HepG2 (cell line): Measurements from ENCODE around the gene GATAD2B. TPM values are rescaled to one million over a fixed set of nuclear protein-coding genes. Genes with fewer than 3 reads are reported as not detected.

ENCODE experiments used
- GATA4 ChIP-seq: sonication (generic); IDR thresholded peaks from 2 replicates; pipeline ENCODE4 v1.6.1; 2016; ENCODE audit warnings: antibody characterized with exemption, low read depth, borderline replicate concordance
- PHF8 ChIP-seq: sonication (generic); formaldehyde crosslinking; IDR thresholded peaks from 2 replicates; pipeline ENCODE4 v1.5.0; 2020; ENCODE audit warnings: missing genetic modification reagents
- TAF1 ChIP-seq: sonication (generic); formaldehyde crosslinking; IDR thresholded peaks from 2 replicates; pipeline ENCODE4 v1.4.0; 2020; ENCODE audit warnings: missing genetic modification reagents
- TSC22D2 ChIP-seq: sonication (generic); formaldehyde crosslinking; IDR thresholded peaks from 2 replicates; pipeline ENCODE4 v1.5.1; 2020; ENCODE audit warnings: missing genetic modification reagents, mild to moderate bottlenecking, borderline replicate concordance
- ZFYVE20 ChIP-seq: sonication (generic); formaldehyde crosslinking; IDR thresholded peaks from 2 replicates; pipeline ENCODE4 v1.8.0; 2023; ENCODE audit warnings: low read depth, mild to moderate bottlenecking, moderate library complexity, missing genetic modification reagents, borderline replicate concordance
- ZNF101 ChIP-seq: sonication (generic); formaldehyde crosslinking; IDR thresholded peaks from 2 replicates; pipeline ENCODE4 v1.4.0; 2020; ENCODE audit warnings: mild to moderate bottlenecking, low read depth, missing genetic modification reagents, borderline replicate concordance
- ZNF264 ChIP-seq: sonication (generic); formaldehyde crosslinking; IDR thresholded peaks from 2 replicates; pipeline ENCODE4 v1.4.0; 2020; ENCODE audit warnings: missing genetic modification reagents
- ZNF530 ChIP-seq: sonication (generic); formaldehyde crosslinking; IDR thresholded peaks from 2 replicates; pipeline ENCODE4 v1.5.0; 2020; ENCODE audit warnings: low read depth, mild to moderate bottlenecking, missing genetic modification reagents
- polyA plus RNA-seq, 8 experiments: library from polyadenylated mRNA; depleted of rRNA in 3 of 8; stranded (reverse) in 7 of 8; unstranded in 1 of 8; fragments of >200 nt; fragmentation: Illumina TruSeq in 4 of 8; extraction: Trizol in 4 of 8; gene quantifications; 2 replicates each; pipeline versions ENCODE4 v1.2.1 to v1.2.3, GENCODE V29; 2011 to 2016; ENCODE audit warnings: low read depth in 4 of 8, missing spikeins in 1 of 8, mixed read lengths in 1 of 8; ENCODE audit not compliant: insufficient read depth in 1 of 8
- total RNA-seq, 5 experiments: library from RNA; depleted of rRNA; stranded (reverse); fragments of >200 nt; fragmentation: Illumina TruSeq; extraction: Trizol; gene quantifications; 2 replicates each; pipeline ENCODE4 v1.2.3, GENCODE V29; 2016; ENCODE audit warnings: low read depth in 1 of 5
- TF ChIP-seq, protein P1 (sequence below): sonication (generic); formaldehyde crosslinking; IDR thresholded peaks from 2 replicates; pipeline ENCODE4 v1.4.0; 2020; ENCODE audit warnings: missing genetic modification reagents, borderline replicate concordance
- TF ChIP-seq, protein P2 (sequence below): sonication (generic); formaldehyde crosslinking; IDR thresholded peaks from 2 replicates; pipeline ENCODE4 v1.4.0; 2020; ENCODE audit warnings: missing genetic modification reagents
- TF ChIP-seq, protein P3 (sequence below): sonication (generic); formaldehyde crosslinking; IDR thresholded peaks from 2 replicates; pipeline ENCODE4 v1.4.0; 2020; ENCODE audit warnings: missing genetic modification reagents
- TF ChIP-seq, protein P4 (sequence below): sonication (generic); formaldehyde crosslinking; IDR thresholded peaks from 2 replicates; pipeline ENCODE4 v1.5.1; 2020; ENCODE audit warnings: mild to moderate bottlenecking, missing genetic modification reagents, borderline replicate concordance

GATAD2B gene
- total and polyA plus RNA-seq, 2 of the 13 experiments (the other 11 are each of a cell fraction or from before 2014, with no cell fraction given), result 3.2 to 5.2 TPM

DNA sequence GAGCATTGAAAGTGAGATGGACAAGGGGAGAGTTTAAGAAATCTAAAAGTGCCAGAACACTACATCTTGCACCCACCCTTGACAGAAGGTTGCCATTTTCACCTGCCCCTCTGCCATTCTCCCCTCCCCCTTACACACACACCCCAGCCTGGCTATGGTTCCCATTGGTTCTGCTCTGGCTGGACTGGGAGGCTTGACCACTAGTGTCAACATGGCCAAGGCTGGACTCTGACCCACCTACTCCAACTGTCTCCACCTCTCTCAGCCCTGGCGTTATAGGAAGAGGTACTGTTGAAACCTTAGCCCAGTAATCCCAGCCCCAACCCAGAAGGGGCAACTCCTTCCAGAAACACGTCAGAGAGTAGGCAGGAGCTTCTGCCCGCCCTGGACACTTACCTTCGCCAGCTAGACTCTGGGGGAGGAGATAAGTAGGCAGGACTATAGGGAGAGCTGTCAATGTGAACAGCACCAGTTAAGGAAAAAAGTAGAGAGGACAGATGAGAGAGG is 31.1 kb upstream of the GATAD2B start (continued):
- TF ChIP-seq, protein P1, sequence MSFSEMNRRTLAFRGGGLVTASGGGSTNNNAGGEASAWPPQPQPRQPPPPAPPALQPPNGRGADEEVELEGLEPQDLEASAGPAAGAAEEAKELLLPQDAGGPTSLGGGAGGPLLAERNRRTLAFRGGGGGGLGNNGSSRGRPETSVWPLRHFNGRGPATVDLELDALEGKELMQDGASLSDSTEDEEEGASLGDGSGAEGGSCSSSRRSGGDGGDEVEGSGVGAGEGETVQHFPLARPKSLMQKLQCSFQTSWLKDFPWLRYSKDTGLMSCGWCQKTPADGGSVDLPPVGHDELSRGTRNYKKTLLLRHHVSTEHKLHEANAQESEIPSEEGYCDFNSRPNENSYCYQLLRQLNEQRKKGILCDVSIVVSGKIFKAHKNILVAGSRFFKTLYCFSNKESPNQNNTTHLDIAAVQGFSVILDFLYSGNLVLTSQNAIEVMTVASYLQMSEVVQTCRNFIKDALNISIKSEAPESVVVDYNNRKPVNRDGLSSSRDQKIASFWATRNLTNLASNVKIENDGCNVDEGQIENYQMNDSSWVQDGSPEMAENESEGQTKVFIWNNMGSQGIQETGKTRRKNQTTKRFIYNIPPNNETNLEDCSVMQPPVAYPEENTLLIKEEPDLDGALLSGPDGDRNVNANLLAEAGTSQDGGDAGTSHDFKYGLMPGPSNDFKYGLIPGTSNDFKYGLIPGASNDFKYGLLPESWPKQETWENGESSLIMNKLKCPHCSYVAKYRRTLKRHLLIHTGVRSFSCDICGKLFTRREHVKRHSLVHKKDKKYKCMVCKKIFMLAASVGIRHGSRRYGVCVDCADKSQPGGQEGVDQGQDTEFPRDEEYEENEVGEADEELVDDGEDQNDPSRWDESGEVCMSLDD (CRISPR knock-in tag), result no peak
- TF ChIP-seq TAF1 (CRISPR knock-in tag) (no peak; the same call in 1 of the 2 replicates), ZNF101 (no peak), GATA4 (no peak), ZFYVE20 (no peak), ZNF264 (CRISPR knock-in tag) (no peak), PHF8 (0 out of 2 replicates have a peak, but pooled peaks have one; percentile 28), TSC22D2 (CRISPR knock-in tag) (no peak), ZNF530 (CRISPR knock-in tag) (no peak)
- TF ChIP-seq, protein P2, sequence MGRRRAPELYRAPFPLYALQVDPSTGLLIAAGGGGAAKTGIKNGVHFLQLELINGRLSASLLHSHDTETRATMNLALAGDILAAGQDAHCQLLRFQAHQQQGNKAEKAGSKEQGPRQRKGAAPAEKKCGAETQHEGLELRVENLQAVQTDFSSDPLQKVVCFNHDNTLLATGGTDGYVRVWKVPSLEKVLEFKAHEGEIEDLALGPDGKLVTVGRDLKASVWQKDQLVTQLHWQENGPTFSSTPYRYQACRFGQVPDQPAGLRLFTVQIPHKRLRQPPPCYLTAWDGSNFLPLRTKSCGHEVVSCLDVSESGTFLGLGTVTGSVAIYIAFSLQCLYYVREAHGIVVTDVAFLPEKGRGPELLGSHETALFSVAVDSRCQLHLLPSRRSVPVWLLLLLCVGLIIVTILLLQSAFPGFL, result no peak
- TF ChIP-seq, protein P3, sequence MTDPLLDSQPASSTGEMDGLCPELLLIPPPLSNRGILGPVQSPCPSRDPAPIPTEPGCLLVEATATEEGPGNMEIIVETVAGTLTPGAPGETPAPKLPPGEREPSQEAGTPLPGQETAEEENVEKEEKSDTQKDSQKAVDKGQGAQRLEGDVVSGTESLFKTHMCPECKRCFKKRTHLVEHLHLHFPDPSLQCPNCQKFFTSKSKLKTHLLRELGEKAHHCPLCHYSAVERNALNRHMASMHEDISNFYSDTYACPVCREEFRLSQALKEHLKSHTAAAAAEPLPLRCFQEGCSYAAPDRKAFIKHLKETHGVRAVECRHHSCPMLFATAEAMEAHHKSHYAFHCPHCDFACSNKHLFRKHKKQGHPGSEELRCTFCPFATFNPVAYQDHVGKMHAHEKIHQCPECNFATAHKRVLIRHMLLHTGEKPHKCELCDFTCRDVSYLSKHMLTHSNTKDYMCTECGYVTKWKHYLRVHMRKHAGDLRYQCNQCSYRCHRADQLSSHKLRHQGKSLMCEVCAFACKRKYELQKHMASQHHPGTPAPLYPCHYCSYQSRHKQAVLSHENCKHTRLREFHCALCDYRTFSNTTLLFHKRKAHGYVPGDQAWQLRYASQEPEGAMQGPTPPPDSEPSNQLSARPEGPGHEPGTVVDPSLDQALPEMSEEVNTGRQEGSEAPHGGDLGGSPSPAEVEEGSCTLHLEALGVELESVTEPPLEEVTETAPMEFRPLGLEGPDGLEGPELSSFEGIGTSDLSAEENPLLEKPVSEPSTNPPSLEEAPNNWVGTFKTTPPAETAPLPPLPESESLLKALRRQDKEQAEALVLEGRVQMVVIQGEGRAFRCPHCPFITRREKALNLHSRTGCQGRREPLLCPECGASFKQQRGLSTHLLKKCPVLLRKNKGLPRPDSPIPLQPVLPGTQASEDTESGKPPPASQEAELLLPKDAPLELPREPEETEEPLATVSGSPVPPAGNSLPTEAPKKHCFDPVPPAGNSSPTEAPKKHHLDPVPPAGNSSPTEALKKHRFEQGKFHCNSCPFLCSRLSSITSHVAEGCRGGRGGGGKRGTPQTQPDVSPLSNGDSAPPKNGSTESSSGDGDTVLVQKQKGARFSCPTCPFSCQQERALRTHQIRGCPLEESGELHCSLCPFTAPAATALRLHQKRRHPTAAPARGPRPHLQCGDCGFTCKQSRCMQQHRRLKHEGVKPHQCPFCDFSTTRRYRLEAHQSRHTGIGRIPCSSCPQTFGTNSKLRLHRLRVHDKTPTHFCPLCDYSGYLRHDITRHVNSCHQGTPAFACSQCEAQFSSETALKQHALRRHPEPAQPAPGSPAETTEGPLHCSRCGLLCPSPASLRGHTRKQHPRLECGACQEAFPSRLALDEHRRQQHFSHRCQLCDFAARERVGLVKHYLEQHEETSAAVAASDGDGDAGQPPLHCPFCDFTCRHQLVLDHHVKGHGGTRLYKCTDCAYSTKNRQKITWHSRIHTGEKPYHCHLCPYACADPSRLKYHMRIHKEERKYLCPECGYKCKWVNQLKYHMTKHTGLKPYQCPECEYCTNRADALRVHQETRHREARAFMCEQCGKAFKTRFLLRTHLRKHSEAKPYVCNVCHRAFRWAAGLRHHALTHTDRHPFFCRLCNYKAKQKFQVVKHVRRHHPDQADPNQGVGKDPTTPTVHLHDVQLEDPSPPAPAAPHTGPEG (CRISPR knock-in tag), result no peak
- TF ChIP-seq, protein P4, sequence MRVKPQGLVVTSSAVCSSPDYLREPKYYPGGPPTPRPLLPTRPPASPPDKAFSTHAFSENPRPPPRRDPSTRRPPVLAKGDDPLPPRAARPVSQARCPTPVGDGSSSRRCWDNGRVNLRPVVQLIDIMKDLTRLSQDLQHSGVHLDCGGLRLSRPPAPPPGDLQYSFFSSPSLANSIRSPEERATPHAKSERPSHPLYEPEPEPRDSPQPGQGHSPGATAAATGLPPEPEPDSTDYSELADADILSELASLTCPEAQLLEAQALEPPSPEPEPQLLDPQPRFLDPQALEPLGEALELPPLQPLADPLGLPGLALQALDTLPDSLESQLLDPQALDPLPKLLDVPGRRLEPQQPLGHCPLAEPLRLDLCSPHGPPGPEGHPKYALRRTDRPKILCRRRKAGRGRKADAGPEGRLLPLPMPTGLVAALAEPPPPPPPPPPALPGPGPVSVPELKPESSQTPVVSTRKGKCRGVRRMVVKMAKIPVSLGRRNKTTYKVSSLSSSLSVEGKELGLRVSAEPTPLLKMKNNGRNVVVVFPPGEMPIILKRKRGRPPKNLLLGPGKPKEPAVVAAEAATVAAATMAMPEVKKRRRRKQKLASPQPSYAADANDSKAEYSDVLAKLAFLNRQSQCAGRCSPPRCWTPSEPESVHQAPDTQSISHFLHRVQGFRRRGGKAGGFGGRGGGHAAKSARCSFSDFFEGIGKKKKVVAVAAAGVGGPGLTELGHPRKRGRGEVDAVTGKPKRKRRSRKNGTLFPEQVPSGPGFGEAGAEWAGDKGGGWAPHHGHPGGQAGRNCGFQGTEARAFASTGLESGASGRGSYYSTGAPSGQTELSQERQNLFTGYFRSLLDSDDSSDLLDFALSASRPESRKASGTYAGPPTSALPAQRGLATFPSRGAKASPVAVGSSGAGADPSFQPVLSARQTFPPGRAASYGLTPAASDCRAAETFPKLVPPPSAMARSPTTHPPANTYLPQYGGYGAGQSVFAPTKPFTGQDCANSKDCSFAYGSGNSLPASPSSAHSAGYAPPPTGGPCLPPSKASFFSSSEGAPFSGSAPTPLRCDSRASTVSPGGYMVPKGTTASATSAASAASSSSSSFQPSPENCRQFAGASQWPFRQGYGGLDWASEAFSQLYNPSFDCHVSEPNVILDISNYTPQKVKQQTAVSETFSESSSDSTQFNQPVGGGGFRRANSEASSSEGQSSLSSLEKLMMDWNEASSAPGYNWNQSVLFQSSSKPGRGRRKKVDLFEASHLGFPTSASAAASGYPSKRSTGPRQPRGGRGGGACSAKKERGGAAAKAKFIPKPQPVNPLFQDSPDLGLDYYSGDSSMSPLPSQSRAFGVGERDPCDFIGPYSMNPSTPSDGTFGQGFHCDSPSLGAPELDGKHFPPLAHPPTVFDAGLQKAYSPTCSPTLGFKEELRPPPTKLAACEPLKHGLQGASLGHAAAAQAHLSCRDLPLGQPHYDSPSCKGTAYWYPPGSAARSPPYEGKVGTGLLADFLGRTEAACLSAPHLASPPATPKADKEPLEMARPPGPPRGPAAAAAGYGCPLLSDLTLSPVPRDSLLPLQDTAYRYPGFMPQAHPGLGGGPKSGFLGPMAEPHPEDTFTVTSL (CRISPR knock-in tag), result 0 out of 2 replicates have a peak, but pooled peaks have one; percentile 24
